Superior temporal gyrus (tissue), 1 donor: Measurements from ENCODE around the gene SCN4A.
"Not testable (repeated sequence)": the region's sequence is repeated elsewhere in the genome, so short reads cannot be mapped to it uniquely, and the experiment has no call there.

Experiments used
- DNase-seq: peaks from one replicate; pipeline ENCODE4 v3.0.0-alpha.2; 2016; ENCODE audit errors: extremely low spot score

The SCN4A gene

GRCh38 chr17:63984651-63985386, 12.1 kb upstream of the SCN4A start:
- DNase-seq = no peak

- DNase-seq = no peak
Observed at GRCh38 chr17:63984236-63984635, 11.5 kb upstream of the SCN4A start.

- no peak for DNase-seq
Observed at GRCh38 chr17:63983320-63983719, 10.6 kb upstream of the SCN4A start.

GRCh38 chr17:63982641-63983040, 9.9 kb upstream of the SCN4A start:
- DNase-seq = not testable (repeated sequence)

- no peak for DNase-seq
Observed at GRCh38 chr17:63978272-63979200, 5.8 kb upstream of the SCN4A start.

GRCh38 chr17:63976702-63977101, 4.0 kb upstream of the SCN4A start:
- no peak for DNase-seq

- no peak for DNase-seq
Observed at GRCh38 chr17:63975541-63976092, 2.9 kb upstream of the SCN4A start.

- DNase-seq = no peak
Observed at GRCh38 chr17:63974594-63975192, 2.0 kb upstream of the SCN4A start.

- DNase-seq = no peak
Observed at GRCh38 chr17:63973930-63974593, 1.3 kb upstream of the SCN4A start.

GRCh38 chr17:63973247-63973646, 529 bp upstream of the SCN4A start:
- DNase-seq = no peak

GRCh38 chr17:63969278-63969677, 3.4 kb downstream of the SCN4A start:
- DNase-seq = no peak

GRCh38 chr17:63967953-63968352, 4.8 kb downstream of the SCN4A start:
- no peak for DNase-seq

- DNase-seq = no peak
Observed at GRCh38 chr17:63966646-63967264, 6.0 kb downstream of the SCN4A start.

GRCh38 chr17:63963123-63963522, 9.6 kb downstream of the SCN4A start:
- no peak for DNase-seq

- DNase-seq = no peak
Observed at GRCh38 chr17:63962298-63962744, 10.4 kb downstream of the SCN4A start.

- DNase-seq = no peak
Observed at GRCh38 chr17:63961355-63962212, 11.1 kb downstream of the SCN4A start.

GRCh38 chr17:63960430-63960829, 12.3 kb downstream of the SCN4A start:
- DNase-seq = no peak

GRCh38 chr17:63960006-63960405, 12.7 kb downstream of the SCN4A start:
- DNase-seq = no peak

- DNase-seq = no peak
Observed at GRCh38 chr17:63956296-63956920, 16.3 kb downstream of the SCN4A start.

GRCh38 chr17:63955791-63956190, 16.9 kb downstream of the SCN4A start:
- DNase-seq = no peak
